ENCODE data around the gene NEGR1.

NEGR1 gene

GRCh38 chr1:71577451-71578131 lies 704.7 kb downstream of the NEGR1 start:
- H3K4me1 ChIP-seq (ENCODE audit: low read depth, poor library complexity, severe bottlenecking), result no peaks in the 10 kb centered on the region
- H4K20me1 ChIP-seq (ENCODE audit: insufficient read depth), result no peaks in the 10 kb centered on the region
- no peak overlapping the region for H3K27ac ChIP-seq
- H2AFZ ChIP-seq (ENCODE audit: low read depth), result no peak overlapping the region
- H3K4me2 ChIP-seq, result no peak overlapping the region
- no peaks in the 10 kb centered on the region for H3K36me3 ChIP-seq (ENCODE audit: insufficient read depth)
- H3K27me3 ChIP-seq (ENCODE audit: insufficient read depth, low read depth), result no peaks in the 10 kb centered on the region
- TF ChIP-seq, protein P1, sequence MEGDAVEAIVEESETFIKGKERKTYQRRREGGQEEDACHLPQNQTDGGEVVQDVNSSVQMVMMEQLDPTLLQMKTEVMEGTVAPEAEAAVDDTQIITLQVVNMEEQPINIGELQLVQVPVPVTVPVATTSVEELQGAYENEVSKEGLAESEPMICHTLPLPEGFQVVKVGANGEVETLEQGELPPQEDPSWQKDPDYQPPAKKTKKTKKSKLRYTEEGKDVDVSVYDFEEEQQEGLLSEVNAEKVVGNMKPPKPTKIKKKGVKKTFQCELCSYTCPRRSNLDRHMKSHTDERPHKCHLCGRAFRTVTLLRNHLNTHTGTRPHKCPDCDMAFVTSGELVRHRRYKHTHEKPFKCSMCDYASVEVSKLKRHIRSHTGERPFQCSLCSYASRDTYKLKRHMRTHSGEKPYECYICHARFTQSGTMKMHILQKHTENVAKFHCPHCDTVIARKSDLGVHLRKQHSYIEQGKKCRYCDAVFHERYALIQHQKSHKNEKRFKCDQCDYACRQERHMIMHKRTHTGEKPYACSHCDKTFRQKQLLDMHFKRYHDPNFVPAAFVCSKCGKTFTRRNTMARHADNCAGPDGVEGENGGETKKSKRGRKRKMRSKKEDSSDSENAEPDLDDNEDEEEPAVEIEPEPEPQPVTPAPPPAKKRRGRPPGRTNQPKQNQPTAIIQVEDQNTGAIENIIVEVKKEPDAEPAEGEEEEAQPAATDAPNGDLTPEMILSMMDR (conservative IDR thresholded peaks at IDR 0.05; ENCODE audit: low read depth, low read length), result no peak
- no peaks in the 10 kb centered on the region for H3K79me2 ChIP-seq (ENCODE audit: insufficient read depth, low read depth)
- no peak overlapping the region for H3K9ac ChIP-seq
- H3K4me3 ChIP-seq (IDR thresholded peaks at IDR 0.05; ENCODE audit: insufficient read depth, low read depth, low read length), result no peak overlapping the region

GRCh38 chr1:71572038-71572437 lies 710.3 kb downstream of the NEGR1 start:
- Histone ChIP-seq H3K4me3 (IDR thresholded peaks at IDR 0.05; ENCODE audit: insufficient read depth, low read depth, low read length) (no peak overlapping the region), H3K79me2 (ENCODE audit: insufficient read depth, low read depth) (no peaks in the 10 kb centered on the region), H3K36me3 (ENCODE audit: insufficient read depth) (no peaks in the 10 kb centered on the region), H3K27ac (no peak overlapping the region), H4K20me1 (ENCODE audit: insufficient read depth) (no peaks in the 10 kb centered on the region), H3K4me2 (no peak overlapping the region), H3K27me3 (ENCODE audit: insufficient read depth, low read depth) (no peaks in the 10 kb centered on the region), H3K4me1 (ENCODE audit: low read depth, poor library complexity, severe bottlenecking) (no peaks in the 10 kb centered on the region), H2AFZ (ENCODE audit: low read depth) (no peak overlapping the region), H3K9ac (no peak overlapping the region)
- TF ChIP-seq, protein P1 (conservative IDR thresholded peaks at IDR 0.05; ENCODE audit: low read depth, low read length), result no peak

DNA sequence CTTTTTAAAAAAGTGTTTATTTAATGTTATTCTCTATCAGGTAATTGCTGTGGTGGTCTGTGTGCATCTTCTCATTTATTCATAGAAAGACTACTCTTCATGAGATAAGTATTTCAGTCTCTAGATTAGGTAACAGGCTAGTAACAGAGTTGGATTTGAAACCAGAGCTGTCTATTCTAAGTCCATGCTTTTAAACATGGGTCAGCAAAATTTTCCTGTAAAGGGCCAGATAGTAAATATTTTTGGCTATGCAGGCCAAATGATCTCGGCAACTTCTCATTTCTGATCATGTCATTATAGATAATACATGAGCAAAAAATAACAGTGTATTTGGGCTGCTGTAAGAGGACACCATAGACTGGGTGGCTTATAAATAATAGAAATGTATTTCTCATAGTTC lies 715.9 kb downstream of the NEGR1 start:
- no peak overlapping the region for H3K4me3 ChIP-seq (IDR thresholded peaks at IDR 0.05; ENCODE audit: insufficient read depth, low read depth, low read length)

DNA sequence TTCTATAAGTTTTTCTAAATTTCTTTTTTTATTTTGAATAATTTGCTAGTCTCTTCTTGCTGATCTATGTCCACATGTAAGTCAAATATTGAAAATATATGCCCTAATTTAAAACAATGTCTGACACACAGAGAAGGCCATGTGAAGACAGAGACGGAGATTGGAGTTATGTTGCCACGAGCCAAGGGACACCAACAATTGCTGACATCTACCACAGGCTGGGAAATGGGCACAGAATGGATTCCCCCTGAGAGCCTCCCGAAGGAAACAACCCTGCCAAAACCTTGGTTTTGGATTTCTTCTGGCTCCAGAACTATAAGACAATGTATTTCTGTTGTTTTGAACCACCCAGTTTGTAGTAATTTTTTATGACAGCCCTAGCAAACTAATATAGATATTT lies 716.5 kb downstream of the NEGR1 start:
- H3K27ac ChIP-seq, result no peak overlapping the region
- TF ChIP-seq, protein P1 (conservative IDR thresholded peaks at IDR 0.05; ENCODE audit: low read depth, low read length), result no peak

More for the DNA sequence above, 715.9 kb downstream of the NEGR1 start:
- Histone ChIP-seq H3K9ac (no peak overlapping the region), H3K4me1 (ENCODE audit: low read depth, poor library complexity, severe bottlenecking) (no peaks in the 10 kb centered on the region), H4K20me1 (ENCODE audit: insufficient read depth) (no peaks in the 10 kb centered on the region), H2AFZ (ENCODE audit: low read depth) (no peak overlapping the region), H3K27ac (no peak overlapping the region), H3K4me2 (no peak overlapping the region), H3K79me2 (ENCODE audit: insufficient read depth, low read depth) (no peaks in the 10 kb centered on the region), H3K27me3 (ENCODE audit: insufficient read depth, low read depth) (no peaks in the 10 kb centered on the region), H3K36me3 (ENCODE audit: insufficient read depth) (no peaks in the 10 kb centered on the region)
- TF ChIP-seq, protein P1 (conservative IDR thresholded peaks at IDR 0.05; ENCODE audit: low read depth, low read length), result no peak

More for the DNA sequence above, 716.5 kb downstream of the NEGR1 start:
- H3K79me2 ChIP-seq (ENCODE audit: insufficient read depth, low read depth), result no peaks in the 10 kb centered on the region
- no peaks in the 10 kb centered on the region for H3K36me3 ChIP-seq (ENCODE audit: insufficient read depth)
- H3K9ac ChIP-seq, result no peak overlapping the region
- H3K4me3 ChIP-seq (IDR thresholded peaks at IDR 0.05; ENCODE audit: insufficient read depth, low read depth, low read length), result no peak overlapping the region
- H2AFZ ChIP-seq (ENCODE audit: low read depth), result no peak overlapping the region
- no peaks in the 10 kb centered on the region for H3K27me3 ChIP-seq (ENCODE audit: insufficient read depth, low read depth)
- H3K4me1 ChIP-seq (ENCODE audit: low read depth, poor library complexity, severe bottlenecking), result no peaks in the 10 kb centered on the region
- no peak overlapping the region for H3K4me2 ChIP-seq
- H4K20me1 ChIP-seq (ENCODE audit: insufficient read depth), result no peaks in the 10 kb centered on the region

All from KMS-11 (cell line).